Activated T-helper 17 cell treated with anti-CD3 and anti-CD28 coated beads, Interleukin-2, amount 50 U/mL, for 72 hours (primary cell): ENCODE results near the gene ANKRD13C. TPM values are rescaled to one million over a fixed set of nuclear protein-coding genes. Genes with fewer than 3 reads are reported as not detected.
"Not testable (repeated sequence)": the region's sequence is repeated elsewhere in the genome, so short reads cannot be mapped to it uniquely, and the experiment has no call there.

ENCODE experiments used
- ATAC-seq: fragments of 150-1000 bp; cut with Tn5 transposase; replicated peaks from 2 replicates; pipeline ENCODE4 v1.10.0; 2021; ENCODE audit warnings: mild to moderate bottlenecking, moderate library complexity
- H3K27ac Mint-ChIP-seq: one replicate; pipeline ENCODE4 v1.8.0; 2022; ENCODE audit warnings: mixed read lengths
- H3K27me3 Mint-ChIP-seq: one replicate; pipeline ENCODE4 v1.8.0; 2022; ENCODE audit warnings: mixed read lengths
- H3K36me3 Mint-ChIP-seq: one replicate; pipeline ENCODE4 v1.8.0; 2022; ENCODE audit warnings: low read depth, mild to moderate bottlenecking, mixed read lengths
- H3K4me1 Mint-ChIP-seq: one replicate; pipeline ENCODE4 v1.8.0; 2022; ENCODE audit warnings: mixed read lengths
- H3K4me3 Mint-ChIP-seq: one replicate; pipeline ENCODE4 v1.8.0; 2022; ENCODE audit warnings: mild to moderate bottlenecking, mixed read lengths
- H3K9me3 Mint-ChIP-seq: one replicate; pipeline ENCODE4 v1.8.0; 2022; ENCODE audit warnings: mixed read lengths
- total RNA-seq, 2 donors: library from RNA; stranded (reverse); gene quantifications; one replicate each; pipeline ENCODE4 v1.2.3, GENCODE V29; 2022

ANKRD13C gene
- total RNA-seq, 2 donors from 2014 or later: 19.7 to 23.3 TPM

DNA sequence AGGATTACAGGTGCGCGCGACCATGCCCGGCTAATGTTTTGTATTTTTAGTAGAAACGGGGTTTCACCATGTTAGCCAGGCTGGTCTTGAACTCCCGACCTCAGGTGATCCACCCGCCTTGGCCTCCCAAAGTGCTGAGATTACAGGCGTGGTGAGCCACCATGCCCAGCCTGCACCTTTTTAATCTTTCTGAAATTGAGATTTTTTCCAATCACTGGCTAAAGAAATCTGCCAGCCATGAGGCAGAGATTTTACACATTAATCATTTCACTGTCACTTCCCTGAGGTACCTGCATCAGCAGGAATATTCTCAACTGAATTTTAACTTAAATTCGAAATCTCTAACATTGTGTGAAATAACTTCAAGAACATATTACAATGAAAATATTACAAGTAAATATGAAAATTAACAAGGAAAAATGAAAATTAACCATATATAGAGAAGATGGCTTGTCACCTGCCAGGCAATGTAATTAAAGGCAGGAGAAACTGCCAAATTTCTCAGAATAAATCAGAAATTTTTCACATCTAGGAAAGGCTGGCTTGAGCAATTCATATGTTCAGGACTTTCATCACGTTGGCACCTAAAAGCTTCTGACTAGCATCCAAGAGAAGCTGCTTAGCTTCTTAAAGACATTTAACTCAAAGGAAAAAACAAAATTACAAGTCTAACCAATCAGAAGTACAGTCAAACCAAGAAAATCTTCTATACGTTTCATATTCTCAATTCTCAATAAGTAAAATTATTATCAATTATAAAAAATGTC is 5.9 kb downstream of the ANKRD13C start:
- H3K9me3 Mint-ChIP-seq: no peaks in the 10 kb centered on the region
- H3K4me1 Mint-ChIP-seq: peaks cover 33% of the 10 kb centered on the region
- H3K36me3 Mint-ChIP-seq: peaks cover 85% of the 10 kb centered on the region
- no peaks in the 10 kb centered on the region for H3K27me3 Mint-ChIP-seq
- H3K4me3 Mint-ChIP-seq: no peak overlapping the region
- H3K27ac Mint-ChIP-seq: no peak overlapping the region
- no peak for ATAC-seq

DNA sequence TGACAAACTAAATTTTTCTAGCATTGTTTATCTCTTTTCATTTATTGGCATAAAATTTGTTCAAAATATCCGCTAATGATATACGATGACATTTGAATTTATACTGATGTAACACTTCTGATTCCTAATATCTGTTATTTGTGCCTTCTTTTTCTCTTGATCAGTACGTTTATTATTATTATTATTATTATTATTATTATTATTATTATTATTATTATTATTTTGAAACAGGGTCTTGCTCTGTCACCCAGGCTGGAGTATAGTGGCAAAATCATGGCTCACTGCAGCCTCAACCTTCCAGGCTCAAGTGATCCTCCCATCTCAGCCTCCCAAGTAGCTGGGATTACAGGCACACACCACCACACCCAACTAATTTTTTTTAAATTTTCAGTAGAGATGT is 14.9 kb downstream of the ANKRD13C start:
- H3K27me3 Mint-ChIP-seq, H3K4me3 Mint-ChIP-seq, H3K9me3 Mint-ChIP-seq, ATAC-seq, H3K27ac Mint-ChIP-seq: not testable (repeated sequence)
- Mint-ChIP-seq H3K36me3 (peaks cover 74% of the 10 kb centered on the region), H3K4me1 (peaks cover 13% of the 10 kb centered on the region)

- Mint-ChIP-seq H3K36me3 (peaks cover 74% of the 10 kb centered on the region), H3K27me3 (no peaks in the 10 kb centered on the region), H3K9me3 (no peaks in the 10 kb centered on the region), H3K4me1 (peaks cover 14% of the 10 kb centered on the region), H3K4me3 (no peak overlapping the region), H3K27ac (no peak overlapping the region)
- no peak for ATAC-seq
These were observed 18.5 kb downstream of the ANKRD13C start for GRCh38 chr1:70336050-70336449.

- no peaks in the 10 kb centered on the region for H3K27me3 Mint-ChIP-seq
- H3K27ac Mint-ChIP-seq: no peak overlapping the region
- peaks cover 18% of the 10 kb centered on the region for H3K4me1 Mint-ChIP-seq
- H3K9me3 Mint-ChIP-seq: no peaks in the 10 kb centered on the region
- H3K4me3 Mint-ChIP-seq: no peak overlapping the region
- no peak for ATAC-seq
- peaks cover 78% of the 10 kb centered on the region for H3K36me3 Mint-ChIP-seq
These were observed 20.1 kb downstream of the ANKRD13C start for GRCh38 chr1:70334436-70334835.

DNA sequence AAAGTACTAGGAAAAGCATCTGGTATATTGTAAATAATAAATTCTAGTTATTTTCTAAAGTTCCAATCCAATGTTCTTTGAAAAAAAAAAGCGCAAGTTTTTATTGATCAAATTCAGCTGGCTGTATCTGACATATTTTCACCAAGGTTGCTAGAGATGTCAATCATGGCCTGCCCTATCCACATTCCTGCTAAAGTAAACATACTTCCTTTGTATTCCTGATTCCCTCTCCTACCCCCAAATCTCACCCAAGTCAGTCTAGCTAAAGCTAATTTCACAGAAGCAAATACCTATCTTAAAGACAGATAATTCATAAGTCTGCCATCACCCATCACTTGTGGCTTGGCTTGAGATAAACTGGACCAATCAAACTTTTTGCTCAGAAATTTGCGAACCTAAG is 21.3 kb downstream of the ANKRD13C start:
- peaks cover 79% of the 10 kb centered on the region for H3K36me3 Mint-ChIP-seq
- H3K27ac Mint-ChIP-seq: no peak overlapping the region

GRCh38 chr1:70331962-70332361 is 22.6 kb downstream of the ANKRD13C start:
- Mint-ChIP-seq H3K27me3 (no peaks in the 10 kb centered on the region), H3K4me3 (no peak overlapping the region), H3K9me3 (no peaks in the 10 kb centered on the region), H3K4me1 (peaks cover 23% of the 10 kb centered on the region), H3K36me3 (peaks cover 76% of the 10 kb centered on the region), H3K27ac (no peak overlapping the region)
- no peak for ATAC-seq

More for the DNA sequence above, 21.3 kb downstream of the ANKRD13C start:
- no peaks in the 10 kb centered on the region for H3K9me3 Mint-ChIP-seq
- no peak overlapping the region for H3K4me3 Mint-ChIP-seq
- peaks cover 18% of the 10 kb centered on the region for H3K4me1 Mint-ChIP-seq
- H3K27me3 Mint-ChIP-seq: no peaks in the 10 kb centered on the region
- no peak for ATAC-seq

DNA sequence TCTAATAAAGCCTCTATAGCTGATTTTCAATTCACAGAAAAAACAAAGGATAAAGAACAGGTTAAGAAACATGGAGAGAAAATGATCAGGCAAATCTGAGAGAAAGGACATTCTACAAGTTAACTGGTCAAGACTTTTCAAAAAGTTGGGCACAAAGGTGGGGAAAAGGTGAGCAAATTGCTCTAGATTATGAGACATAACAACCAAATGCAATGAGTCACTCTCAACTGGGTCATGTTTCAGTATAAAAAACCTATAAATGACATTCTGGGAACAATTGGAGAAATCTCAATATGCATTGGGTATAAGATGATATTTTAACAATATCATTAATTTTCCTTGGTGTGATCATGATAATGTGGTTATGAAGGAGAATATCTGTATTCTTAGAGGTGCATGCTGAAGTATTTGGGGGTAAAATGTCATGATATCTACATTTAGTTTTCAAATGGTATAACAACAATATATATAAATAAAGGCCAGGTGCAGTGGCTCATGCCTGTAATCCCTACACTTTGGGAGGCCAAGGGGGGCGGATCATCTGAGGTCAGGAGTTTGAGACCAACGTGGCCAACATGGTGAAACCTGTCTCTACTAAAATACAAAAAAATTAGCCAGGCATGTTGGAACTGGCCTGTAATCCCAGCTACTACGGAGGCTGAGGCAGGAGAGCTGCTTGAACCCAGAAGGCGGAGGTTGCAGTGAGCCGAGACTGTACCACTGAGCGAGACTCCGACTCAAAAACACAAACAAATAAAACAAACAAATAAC is 27.0 kb downstream of the ANKRD13C start:
- Mint-ChIP-seq H3K4me1 (peaks cover 14% of the 10 kb centered on the region), H3K36me3 (peaks cover 77% of the 10 kb centered on the region), H3K9me3 (no peaks in the 10 kb centered on the region), H3K4me3 (no peak overlapping the region), H3K27ac (peak overlapping the region; percentile 36), H3K27me3 (no peaks in the 10 kb centered on the region)
- ATAC-seq: peak; percentile 63

GRCh38 chr1:70324683-70325082 is 29.8 kb downstream of the ANKRD13C start:
- Mint-ChIP-seq H3K27me3 (no peaks in the 10 kb centered on the region), H3K4me1 (peaks cover 10% of the 10 kb centered on the region), H3K9me3 (no peaks in the 10 kb centered on the region), H3K36me3 (peaks cover 66% of the 10 kb centered on the region), H3K27ac (no peak overlapping the region), H3K4me3 (no peak overlapping the region)
- no peak for ATAC-seq

DNA sequence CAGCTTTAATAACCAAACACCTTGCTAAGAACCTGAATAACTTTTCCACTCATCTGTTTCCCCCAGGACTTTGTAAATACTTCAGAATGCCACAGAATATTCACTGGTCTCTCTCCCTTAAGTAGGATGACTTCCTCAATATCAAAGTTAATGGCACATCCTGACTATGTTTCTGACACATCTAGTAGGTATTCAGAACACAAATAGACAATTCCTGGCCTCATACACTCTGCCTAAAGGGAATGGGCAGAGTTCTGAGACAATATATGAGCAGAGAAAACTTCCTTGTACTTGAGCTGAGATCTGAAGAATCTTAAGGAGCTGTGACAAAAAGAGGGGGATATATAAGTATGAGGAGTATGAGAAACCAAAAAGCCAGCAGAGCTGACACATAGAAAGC is 34.8 kb downstream of the ANKRD13C start:
- Mint-ChIP-seq H3K27ac (no peak overlapping the region), H3K27me3 (no peaks in the 10 kb centered on the region), H3K9me3 (no peaks in the 10 kb centered on the region), H3K36me3 (peaks cover 56% of the 10 kb centered on the region), H3K4me1 (peaks cover 15% of the 10 kb centered on the region), H3K4me3 (no peak overlapping the region)
- ATAC-seq: no peak

GRCh38 chr1:70318191-70318590 is 36.3 kb downstream of the ANKRD13C start:
- Mint-ChIP-seq H3K27ac (no peak overlapping the region), H3K36me3 (peaks cover 51% of the 10 kb centered on the region), H3K4me1 (peaks cover 15% of the 10 kb centered on the region), H3K27me3 (no peaks in the 10 kb centered on the region), H3K9me3 (no peaks in the 10 kb centered on the region), H3K4me3 (no peak overlapping the region)
- no peak for ATAC-seq

GRCh38 chr1:70317087-70317486 is 37.4 kb downstream of the ANKRD13C start:
- ATAC-seq: no peak
- H3K27ac Mint-ChIP-seq: no peak overlapping the region
- H3K27me3 Mint-ChIP-seq: no peaks in the 10 kb centered on the region
- peaks cover 50% of the 10 kb centered on the region for H3K36me3 Mint-ChIP-seq
- H3K4me1 Mint-ChIP-seq: peaks cover 15% of the 10 kb centered on the region
- H3K4me3 Mint-ChIP-seq: no peak overlapping the region
- H3K9me3 Mint-ChIP-seq: no peaks in the 10 kb centered on the region

- Mint-ChIP-seq H3K36me3 (peaks cover 53% of the 10 kb centered on the region), H3K27ac (no peak overlapping the region)
These were observed 38.7 kb downstream of the ANKRD13C start for GRCh38 chr1:70315782-70316181.

GRCh38 chr1:70314706-70315304 is 39.7 kb downstream of the ANKRD13C start:
- Mint-ChIP-seq H3K4me1 (peaks cover 14% of the 10 kb centered on the region), H3K9me3 (no peaks in the 10 kb centered on the region), H3K36me3 (peaks cover 59% of the 10 kb centered on the region), H3K4me3 (no peak overlapping the region), H3K27me3 (no peaks in the 10 kb centered on the region), H3K27ac (no peak overlapping the region)
- ATAC-seq: no peak

More at GRCh38 chr1:70315782-70316181, 38.7 kb downstream of the ANKRD13C start:
- Mint-ChIP-seq H3K4me3 (no peak overlapping the region), H3K27me3 (no peaks in the 10 kb centered on the region), H3K4me1 (peaks cover 15% of the 10 kb centered on the region), H3K9me3 (no peaks in the 10 kb centered on the region)
- ATAC-seq: no peak

DNA sequence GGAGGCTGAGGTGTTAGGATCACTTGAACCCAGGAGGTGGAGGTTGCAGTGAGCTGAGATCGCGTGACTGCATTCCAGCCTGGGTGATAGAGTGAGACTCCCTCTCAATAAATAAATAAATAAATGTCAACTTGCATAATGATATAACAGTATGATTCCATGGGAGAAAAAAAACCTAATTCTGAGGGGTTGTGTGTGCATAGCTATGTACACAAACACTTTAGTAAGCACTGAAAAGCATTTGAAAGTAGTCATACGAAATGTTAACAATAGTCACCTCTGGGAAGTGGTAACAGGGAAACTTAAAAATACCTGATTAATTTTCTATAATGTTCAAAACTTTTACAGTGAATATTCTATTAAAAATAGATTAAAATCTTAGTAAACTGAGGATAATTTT is 43.2 kb downstream of the ANKRD13C start:
- ATAC-seq: no peak
- no peaks in the 10 kb centered on the region for H3K27me3 Mint-ChIP-seq
- peaks cover 84% of the 10 kb centered on the region for H3K36me3 Mint-ChIP-seq
- peaks cover 6% of the 10 kb centered on the region for H3K4me1 Mint-ChIP-seq
- no peaks in the 10 kb centered on the region for H3K9me3 Mint-ChIP-seq
- no peak overlapping the region for H3K4me3 Mint-ChIP-seq
- no peak overlapping the region for H3K27ac Mint-ChIP-seq

DNA sequence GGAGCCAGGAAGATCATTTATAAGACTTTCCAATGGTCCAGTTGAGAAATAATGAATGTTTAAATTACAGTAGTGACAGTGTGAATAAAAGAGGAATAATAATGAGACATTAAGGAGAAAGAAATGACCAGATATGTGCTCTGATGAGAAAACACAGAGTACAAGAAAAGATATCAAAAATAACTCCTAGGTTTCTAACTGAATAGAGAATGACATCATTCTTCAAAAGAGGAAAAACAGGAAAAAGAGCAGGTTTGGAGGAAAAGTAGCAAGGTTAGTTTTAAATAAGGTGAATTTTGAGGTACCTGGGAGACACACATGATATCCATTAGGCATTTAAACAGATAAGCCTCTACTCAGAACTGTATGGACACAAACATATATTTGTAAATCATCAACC is 55.0 kb downstream of the ANKRD13C start:
- Mint-ChIP-seq H3K27me3 (no peaks in the 10 kb centered on the region), H3K27ac (peak overlapping the region; percentile 31), H3K4me3 (no peak overlapping the region), H3K36me3 (peaks cover 85% of the 10 kb centered on the region), H3K9me3 (no peaks in the 10 kb centered on the region), H3K4me1 (peaks cover 6% of the 10 kb centered on the region)
- no peak for ATAC-seq
